NCI-H1417 (cell line): Measurements from ENCODE around the gene NDEL1.

Source experiments
- DNase-seq, 3 experiments: peaks; one replicate each; lab custom pipeline; 2025; lab: John Stamatoyannopoulos, UW

NDEL1 gene

GRCh38 chr17:8479431-8479947 is 43.8 kb downstream of the NDEL1 start:
- no peak for DNase-seq

DNA sequence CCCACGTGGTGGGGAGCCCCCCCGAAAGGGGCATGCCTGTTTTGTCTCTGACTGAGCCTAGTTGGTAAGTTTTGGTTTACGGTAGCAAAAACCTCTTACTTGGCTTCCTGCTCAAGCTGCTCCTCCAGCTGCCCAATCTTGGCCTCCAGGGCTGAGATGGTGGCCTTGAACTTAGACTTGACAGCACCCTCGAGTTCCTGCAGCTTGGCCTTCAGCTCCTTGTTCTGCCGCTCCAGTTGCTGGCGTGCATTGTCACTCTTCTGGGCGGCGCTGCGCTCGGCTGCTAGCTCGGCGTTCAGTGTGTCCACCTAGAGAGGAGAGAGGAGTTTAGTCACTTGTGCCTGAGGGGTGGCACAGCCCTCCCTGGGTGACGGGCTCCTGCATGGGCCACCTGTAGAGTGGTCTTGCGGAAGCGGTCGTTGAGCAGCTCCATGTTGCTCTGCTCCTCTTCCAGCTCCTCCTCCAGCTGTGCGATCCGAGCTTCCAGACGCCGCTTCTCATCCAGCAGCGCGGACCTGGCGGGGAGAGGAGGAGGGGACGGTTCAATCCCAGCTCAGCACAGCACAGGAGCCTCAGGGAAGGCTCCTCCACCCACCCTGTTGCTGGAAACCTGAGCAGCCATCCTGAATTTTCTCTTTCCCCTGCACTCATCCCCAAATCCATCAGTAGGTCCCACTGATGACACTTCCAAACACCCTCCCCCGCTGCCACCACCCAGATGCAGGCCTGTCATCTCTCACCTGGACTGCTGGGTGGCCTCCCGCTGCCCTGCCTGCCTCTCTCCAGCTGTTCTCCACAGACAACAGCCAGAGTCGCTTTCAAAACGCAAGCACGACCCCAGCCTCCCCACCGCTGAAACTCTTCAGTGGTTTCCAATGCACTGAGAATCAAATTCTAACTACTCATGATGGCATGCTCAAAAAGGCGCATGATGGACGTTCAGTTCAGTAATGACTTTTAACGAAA is 44.6 kb downstream of the NDEL1 start:
- DNase-seq: no peak

- peak in 2 of 3 experiments; percentile 50 to 60 for DNase-seq
Observed at GRCh38 chr17:8481089-8481488, 45.4 kb downstream of the NDEL1 start.

- peak in 1 of 3 experiments; percentile 14 for DNase-seq
Observed at GRCh38 chr17:8481703-8482102, 46.0 kb downstream of the NDEL1 start.

- no peak for DNase-seq
Observed at GRCh38 chr17:8482546-8482945, 46.9 kb downstream of the NDEL1 start.

DNA sequence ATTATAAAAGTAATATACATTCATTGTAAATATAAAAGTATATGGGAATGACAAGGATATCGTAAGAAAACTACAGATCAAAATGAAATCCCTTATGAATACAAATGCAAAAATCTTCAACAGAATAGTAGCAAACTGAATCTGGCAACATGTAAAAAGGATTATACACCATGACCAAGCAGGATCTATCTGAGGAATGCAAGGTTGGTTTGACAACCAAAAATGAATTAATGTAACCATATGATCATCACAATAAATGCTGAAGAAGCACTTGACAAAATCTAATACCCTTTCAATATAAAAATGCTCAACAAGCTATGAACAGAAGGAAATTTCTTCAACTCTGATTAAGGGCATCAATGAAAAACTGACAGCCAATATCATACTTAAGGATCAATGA is 48.8 kb downstream of the NDEL1 start:
- no peak for DNase-seq

- DNase-seq: no peak
Observed at GRCh38 chr17:8485491-8485890, 49.8 kb downstream of the NDEL1 start.

DNA sequence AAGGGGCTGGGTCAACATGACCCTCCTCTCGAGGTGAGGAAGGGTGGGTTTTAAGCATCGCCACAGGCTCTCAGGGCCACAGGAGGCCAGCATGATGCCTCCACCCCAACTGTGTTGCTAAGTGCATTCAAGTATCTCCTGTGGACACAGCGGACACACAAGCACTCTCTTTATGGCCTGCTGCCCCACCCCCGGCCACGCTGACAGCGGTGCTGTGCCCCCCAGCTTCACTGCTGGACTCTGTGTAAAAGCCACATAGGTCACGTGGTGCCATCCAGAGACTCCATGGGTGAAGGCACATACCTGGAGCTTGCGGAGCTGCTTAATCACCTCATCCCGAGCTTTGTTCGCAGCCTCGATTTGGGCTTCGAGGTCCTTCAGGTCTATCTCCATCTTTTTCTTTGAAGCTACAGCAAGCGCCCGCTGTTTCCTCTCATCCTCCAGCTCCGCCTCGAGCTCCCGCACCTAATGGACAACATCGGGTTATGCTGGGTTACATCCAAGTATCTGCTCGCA is 51.5 kb downstream of the NDEL1 start:
- DNase-seq: no peak

GRCh38 chr17:8487743-8488142 is 52.1 kb downstream of the NDEL1 start:
- no peak for DNase-seq

- DNase-seq: no peak
Observed at GRCh38 chr17:8488491-8488890, 52.8 kb downstream of the NDEL1 start.

DNA sequence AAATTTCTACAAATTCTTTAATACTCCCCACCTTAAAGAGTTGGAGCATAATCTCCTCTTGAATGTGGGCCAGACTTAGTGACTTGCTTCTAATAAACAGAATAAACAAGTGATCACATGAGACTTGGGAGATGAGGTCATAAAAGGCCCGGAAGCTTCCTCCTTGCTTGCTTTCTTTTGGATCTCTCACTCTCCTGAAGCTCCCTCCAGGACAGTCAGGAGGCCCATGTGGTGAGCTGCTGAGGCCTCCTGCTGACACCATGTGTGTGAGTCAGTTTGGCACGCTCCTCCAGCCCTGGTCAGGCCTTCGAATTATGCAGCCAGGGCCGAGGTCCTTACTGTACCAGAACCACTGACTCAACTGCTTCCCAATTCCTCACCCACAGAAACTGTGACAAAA is 53.2 kb downstream of the NDEL1 start:
- DNase-seq: no peak

- no peak for DNase-seq
Observed at GRCh38 chr17:8489841-8490240, 54.2 kb downstream of the NDEL1 start.

DNA sequence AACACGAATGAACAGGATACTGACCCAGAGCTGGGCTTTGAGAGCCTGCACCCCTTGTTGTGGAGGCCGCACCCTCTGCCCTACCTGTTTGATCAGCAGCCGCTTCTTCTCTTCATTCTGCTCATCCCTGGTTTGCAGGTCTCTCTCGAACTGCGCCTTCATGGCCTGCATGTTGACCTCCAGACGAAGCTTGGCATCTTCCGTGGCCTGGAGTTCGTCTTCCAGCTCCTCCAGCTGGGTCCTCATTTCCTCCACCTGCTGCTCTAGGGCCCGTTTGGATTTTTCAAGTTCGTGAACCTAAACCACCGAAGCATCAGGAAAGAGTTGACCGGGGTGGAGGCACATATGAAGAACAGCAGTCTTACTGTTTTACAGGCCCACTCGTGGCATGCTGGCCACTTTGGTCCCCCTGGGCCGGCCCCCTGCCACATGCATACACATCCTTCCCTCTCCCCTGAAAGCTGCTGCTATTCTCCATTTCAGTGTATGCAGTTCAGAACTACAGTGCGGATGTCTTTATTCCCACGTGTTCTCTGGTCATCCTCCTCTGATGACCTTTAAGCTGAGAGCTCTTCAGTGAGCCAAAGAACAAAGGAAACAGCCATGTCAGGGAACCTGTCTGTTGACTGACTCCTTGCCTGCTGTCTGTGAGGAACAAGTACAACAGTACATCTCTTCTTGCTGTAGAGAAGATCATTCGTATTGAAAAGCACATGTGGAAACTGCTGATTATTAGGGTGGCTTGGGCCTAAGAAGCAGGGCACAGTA is 54.8 kb downstream of the NDEL1 start:
- no peak for DNase-seq

DNA sequence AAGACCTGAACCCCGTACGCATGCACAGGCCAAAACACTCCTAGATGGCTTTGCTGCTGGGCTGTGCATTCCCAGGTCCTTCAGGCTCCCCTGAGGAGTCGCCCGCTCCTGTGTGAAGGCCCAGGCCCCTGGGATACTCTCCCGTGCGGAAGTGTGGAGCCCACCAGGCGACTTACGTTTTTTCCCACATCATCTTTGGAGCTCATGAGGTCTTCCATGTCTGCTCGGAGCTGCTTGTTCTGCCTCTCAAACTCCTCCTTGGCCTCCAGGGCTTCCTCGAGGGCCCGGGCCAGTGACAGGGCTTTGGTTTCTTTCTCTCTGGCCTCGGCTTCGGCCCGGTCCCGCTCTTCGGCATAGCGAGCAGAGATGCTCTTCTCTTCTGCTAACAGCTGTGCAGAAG is 56.4 kb downstream of the NDEL1 start:
- no peak for DNase-seq

GRCh38 chr17:8494021-8494420 is 58.3 kb downstream of the NDEL1 start:
- DNase-seq: no peak

GRCh38 chr17:8494506-8495111 is 58.9 kb downstream of the NDEL1 start:
- DNase-seq: no peak

GRCh38 chr17:8496081-8496480 is 60.4 kb downstream of the NDEL1 start:
- no peak for DNase-seq

- no peak for DNase-seq
Observed at GRCh38 chr17:8499171-8499570, 63.5 kb downstream of the NDEL1 start.

- no peak for DNase-seq
Observed at GRCh38 chr17:8499614-8500013, 63.9 kb downstream of the NDEL1 start.

GRCh38 chr17:8500609-8501008 is 64.9 kb downstream of the NDEL1 start:
- no peak for DNase-seq

DNA sequence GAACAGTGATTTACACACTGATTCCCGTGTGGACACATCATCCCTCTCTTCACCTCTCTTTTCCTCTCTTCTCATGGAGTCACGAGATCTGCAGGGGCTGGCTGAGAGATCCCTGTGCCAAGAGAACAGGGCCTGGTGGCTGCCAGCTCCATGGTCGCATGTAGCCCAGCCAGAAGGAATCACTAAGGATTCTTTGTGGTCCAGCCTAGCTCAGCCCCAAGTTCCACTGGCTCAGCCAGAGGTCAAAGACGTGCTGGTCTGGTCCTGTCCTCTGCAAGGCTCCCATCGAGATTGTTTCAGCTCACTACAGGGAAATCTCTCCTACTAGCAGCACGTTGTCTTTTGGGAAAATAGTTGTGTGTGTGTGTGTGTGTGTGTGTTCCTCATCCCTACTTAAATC is 66.4 kb downstream of the NDEL1 start:
- DNase-seq: no peak

DNA sequence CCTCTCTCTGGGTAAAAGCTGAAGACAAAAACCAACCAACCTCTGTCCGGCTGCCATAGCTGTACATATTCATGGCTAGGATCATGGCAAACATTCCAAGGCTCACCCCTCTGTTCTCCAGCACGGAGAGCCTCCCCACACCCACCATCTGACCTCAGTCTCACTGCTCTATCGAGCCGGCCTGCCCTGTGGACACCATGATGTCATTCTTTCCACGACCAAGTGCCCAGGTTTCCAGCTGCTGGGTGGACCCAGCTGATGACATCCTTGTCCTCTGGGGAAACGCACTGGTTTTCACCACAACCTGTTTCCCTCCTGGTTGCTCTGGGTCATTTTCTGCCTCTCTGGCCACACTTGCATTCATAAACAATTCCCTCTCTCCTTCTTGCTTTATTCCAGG is 67.7 kb downstream of the NDEL1 start:
- no peak for DNase-seq
